ENCODE measurements around the gene RPL35A. TPM values are rescaled to one million over a fixed set of nuclear protein-coding genes. Genes with fewer than 3 reads are reported as not detected.

The RPL35A gene
- total and polyA plus RNA-seq, 2 of the 8 experiments (the other 6 are each of a cell fraction or from before 2014, with no cell fraction given), result 695 to 1,393 TPM

DNA sequence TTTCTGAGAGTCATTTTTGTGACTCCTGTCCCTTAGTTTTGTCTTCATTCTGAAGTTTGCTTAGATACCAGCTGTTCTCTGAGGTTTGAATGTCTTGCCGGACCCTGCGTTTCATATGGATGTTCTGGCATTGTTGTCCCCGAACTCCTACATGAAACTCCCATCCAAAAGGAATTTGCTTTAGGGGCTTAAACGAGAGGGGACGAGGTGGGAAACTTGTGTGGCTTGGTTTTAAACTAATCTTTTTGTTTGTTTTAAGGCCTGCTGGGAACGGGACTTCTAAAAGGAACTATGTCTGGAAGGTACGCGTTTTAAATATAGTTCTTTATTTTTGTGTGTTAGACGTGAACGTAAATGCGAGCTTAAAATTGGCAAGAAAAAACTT lies 679 bp downstream of the RPL35A start:
- Histone ChIP-seq H2BK120ac (replicated peaks; ENCODE audit: low read depth, low read length) (no peak overlapping the region), H3K27ac (ENCODE audit: low read depth, low read length) (peak overlapping the region; percentile 96), H4K91ac (replicated peaks; ENCODE audit: insufficient read length, low read length) (peak overlapping the region; percentile 70), H3K4me3 (ENCODE audit: extremely low read depth in 1 of 4, insufficient read depth in 2 of 4, low read depth in 3 of 4, low read length in 4 of 4) (peak overlapping the region; percentile 95 to 100 (median 98)), H3K4ac (replicated peaks; ENCODE audit: insufficient read length, low read depth, low read length) (peak overlapping the region; percentile 7), H3K36me3 (ENCODE audit: control insufficient read depth in 2 of 4, insufficient read depth in 4 of 4, low read length in 3 of 4) (peaks cover 23 to 49% (median 42%) of the 10 kb centered on the region in 4 experiments), H3K4me2 (ENCODE audit: insufficient read depth in 1 of 2, low read depth in 2 of 2, low read length in 2 of 2) (peak overlapping the region; percentile 58 to 77), H3K14ac (ENCODE audit: insufficient read length) (no peak overlapping the region), H2AK5ac (ENCODE audit: low read depth, low read length) (peak overlapping the region; percentile 90; the same call in 1 of the 2 replicates), H3K18ac (ENCODE audit: extremely low read depth, low read length) (0 out of 2 replicates have a peak overlapping the region, but pooled peaks have one; percentile 66), H3K79me1 (ENCODE audit: low read depth, low read length) (no peaks in the 10 kb centered on the region), H3K9me3 (ENCODE audit: insufficient read depth in 2 of 2, low read depth in 1 of 2, low read length in 1 of 2) (no peaks in the 10 kb centered on the region), H3K23ac (ENCODE audit: insufficient read length) (no peak overlapping the region), H2BK15ac (ENCODE audit: low read length) (no peak overlapping the region), H2BK5ac (ENCODE audit: low read depth, low read length) (peak overlapping the region; percentile 79), H4K20me1 (replicated peaks in 1 of 2; ENCODE audit: control insufficient read depth in 1 of 2, insufficient read depth in 2 of 2, low read length in 2 of 2) (peaks cover 4 to 10% of the 10 kb centered on the region in 2 experiments), H3K4me1 (replicated peaks in 1 of 4; ENCODE audit: control insufficient read depth in 3 of 4, insufficient read depth in 4 of 4, low read length in 3 of 4) (peaks cover 0 to 8% (median 4%) of the 10 kb centered on the region in 4 experiments; a peak in 5 of 7 replicates), H3K79me2 (ENCODE audit: control insufficient read depth in 1 of 2, insufficient read depth in 2 of 2, low read length in 2 of 2) (peaks cover 7 to 38% of the 10 kb centered on the region in 2 experiments), H3K23me2 (ENCODE audit: low read depth, low read length) (no peaks in the 10 kb centered on the region; the same call in 1 of the 2 replicates), H3K56ac (replicated peaks; ENCODE audit: insufficient read length, low read depth, low read length) (peak overlapping the region; percentile 77), H2AFZ (ENCODE audit: low read length) (no peak overlapping the region), H4K5ac (ENCODE audit: insufficient read length, low read depth, low read length) (no peak overlapping the region), H3K9ac (replicated peaks in 1 of 4; ENCODE audit: extremely low read depth in 1 of 4, low read depth in 3 of 4, low read length in 3 of 4) (peak overlapping the region; percentile 98 to 100 (median 100)), H2BK20ac (ENCODE audit: low read length) (no peak overlapping the region), H3K27me3 (replicated peaks in 1 of 4; ENCODE audit: control insufficient read depth in 3 of 4, extremely low read depth in 1 of 4, insufficient read depth in 3 of 4, low read length in 3 of 4) (no peaks in the 10 kb centered on the region), H2BK12ac (ENCODE audit: low read depth, low read length) (peak overlapping the region; percentile 92; the same call in 1 of the 2 replicates), H4K8ac (ENCODE audit: extremely low read depth, insufficient read depth, low read length) (no peak overlapping the region)
- 1% methylated on average over 11 of the region's 11 CpGs; no CpG with 5 or more reads in 1 of the 2 experiments for WGBS, 2 experiments (ENCODE audit: extremely low coverage in 1 of 2, insufficient coverage in 1 of 2, insufficient read length in 1 of 2, insufficient replicate concordance in 2 of 2, low coverage in 1 of 2, low lambda C conversion rate in 2 of 2, missing lambda C conversion rate in 1 of 2)
- DNase-seq (ENCODE audit: low read depth in 1 of 2, low spot score in 2 of 2) (no peak), FAIRE-seq (no peak)
- ChIA-PET POLR2A (ENCODE audit: partially characterized antibody) (interaction anchor here (0.7 to 5.3 kb wide), 24 partner anchors 8 to 130 kb away, joined by 3 to 69 read pairs (median 5); partner anchors contain the start of gene LMLN), CTCF (ENCODE audit: partially characterized antibody) (interaction anchor here (0.7 to 2.0 kb wide), 3 partner anchors 8 to 130 kb away, joined by 3 to 6 read pairs (median 5); no protein-coding TSS in a partner anchor)
- TF ChIP-seq EZH2 (IDR thresholded peaks at IDR 0.05; ENCODE audit: low read depth, low read length, severe bottlenecking), result no peak
- TF ChIP-seq CHD1 (IDR thresholded peaks at IDR 0.05; ENCODE audit: low read depth, low read length), result no peak
- no peak for TF ChIP-seq BRCA1 (IDR thresholded peaks at IDR 0.05; ENCODE audit: low read depth, low read length)
- TF ChIP-seq POLR2A (IDR thresholded peaks at IDR 0.05; ENCODE audit: control extremely low read depth in 1 of 2, low read depth in 2 of 2, low read length in 2 of 2), result peak in 1 of 2 experiments; percentile 10; a peak in 1 of 3 replicates
- TF ChIP-seq SIRT6 (IDR thresholded peaks at IDR 0.05; ENCODE audit: low read length), result no peak
